ENCODE measurements around the gene CEP83.

DNA sequence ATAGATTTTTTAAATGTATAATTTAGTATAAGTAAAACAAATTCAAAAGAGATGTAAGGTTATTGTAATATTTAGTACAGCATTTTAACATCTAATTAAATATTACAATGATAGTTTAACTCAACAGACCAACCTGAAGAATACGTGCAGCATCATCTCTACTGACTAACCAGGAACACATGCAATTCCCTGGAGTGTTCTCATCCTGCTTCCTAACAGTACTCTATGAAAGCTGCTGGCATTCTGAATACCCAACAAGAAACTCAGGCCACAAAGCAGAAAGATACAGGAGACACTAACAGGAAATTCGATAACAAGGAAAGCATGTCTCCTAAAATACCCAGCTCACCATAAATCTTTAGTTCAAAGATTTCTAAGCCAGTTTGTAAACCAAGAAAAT lies 58.3 kb downstream of the CEP83 start:
- no peak for TF ChIP-seq POLR2AphosphoS5 (IDR thresholded peaks at IDR 0.05)
- TF ChIP-seq, protein P1, sequence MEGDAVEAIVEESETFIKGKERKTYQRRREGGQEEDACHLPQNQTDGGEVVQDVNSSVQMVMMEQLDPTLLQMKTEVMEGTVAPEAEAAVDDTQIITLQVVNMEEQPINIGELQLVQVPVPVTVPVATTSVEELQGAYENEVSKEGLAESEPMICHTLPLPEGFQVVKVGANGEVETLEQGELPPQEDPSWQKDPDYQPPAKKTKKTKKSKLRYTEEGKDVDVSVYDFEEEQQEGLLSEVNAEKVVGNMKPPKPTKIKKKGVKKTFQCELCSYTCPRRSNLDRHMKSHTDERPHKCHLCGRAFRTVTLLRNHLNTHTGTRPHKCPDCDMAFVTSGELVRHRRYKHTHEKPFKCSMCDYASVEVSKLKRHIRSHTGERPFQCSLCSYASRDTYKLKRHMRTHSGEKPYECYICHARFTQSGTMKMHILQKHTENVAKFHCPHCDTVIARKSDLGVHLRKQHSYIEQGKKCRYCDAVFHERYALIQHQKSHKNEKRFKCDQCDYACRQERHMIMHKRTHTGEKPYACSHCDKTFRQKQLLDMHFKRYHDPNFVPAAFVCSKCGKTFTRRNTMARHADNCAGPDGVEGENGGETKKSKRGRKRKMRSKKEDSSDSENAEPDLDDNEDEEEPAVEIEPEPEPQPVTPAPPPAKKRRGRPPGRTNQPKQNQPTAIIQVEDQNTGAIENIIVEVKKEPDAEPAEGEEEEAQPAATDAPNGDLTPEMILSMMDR (IDR thresholded peaks at IDR 0.05 in 8 of 11, conservative IDR thresholded peaks at IDR 0.05 in 3 of 11): no peak

Measured in spleen (tissue), 7 donors.